H9 (cell line): ENCODE results near the gene ABCG8. TPM values are rescaled to one million over a fixed set of nuclear protein-coding genes. Genes with fewer than 3 reads are reported as not detected.
A peak's percentile ranks its signal among the peaks of the same experiment; 100 is the strongest.

Experiments
- DNase-seq: peaks from one replicate; pipeline ENCODE4 v3.0.0-alpha.2; 2017
- H2AFZ ChIP-seq: one replicate; pipeline ENCODE4 v1.6.1; 2013; ENCODE audit warnings: mild to moderate bottlenecking, low read length, control low read depth, moderate library complexity
- H2AK5ac ChIP-seq: 2 replicates; pipeline ENCODE4 v1.6.1; 2013; ENCODE audit warnings: low read length, control low read depth, mixed read lengths; ENCODE audit not compliant: insufficient read length
- H2BK120ac ChIP-seq: one replicate; pipeline ENCODE4 v1.6.1; 2013; ENCODE audit warnings: low read depth, mild to moderate bottlenecking, low read length, control low read depth, inconsistent platforms; ENCODE audit not compliant: poor library complexity, severe bottlenecking
- H2BK12ac ChIP-seq: 2 replicates; pipeline ENCODE4 v1.6.1; 2013; ENCODE audit warnings: low read length, control low read depth, mixed read lengths, low read depth; ENCODE audit not compliant: insufficient read length
- H2BK15ac ChIP-seq: 2 replicates; pipeline ENCODE4 v1.6.1; 2013; ENCODE audit warnings: low read depth, low read length, control low read depth
- H2BK20ac ChIP-seq: one replicate; pipeline ENCODE4 v1.6.1; 2013; ENCODE audit warnings: low read depth, mild to moderate bottlenecking, low read length, control low read depth, inconsistent platforms; ENCODE audit not compliant: poor library complexity, severe bottlenecking
- H2BK5ac ChIP-seq: 2 replicates; pipeline ENCODE4 v1.6.1; 2013; ENCODE audit warnings: low read length, control low read depth, mixed read lengths; ENCODE audit not compliant: insufficient read length
- H3K14ac ChIP-seq: 2 replicates; pipeline ENCODE4 v1.6.1; 2013; ENCODE audit warnings: low read length, control low read depth; ENCODE audit not compliant: insufficient read depth
- H3K18ac ChIP-seq: 2 replicates; pipeline ENCODE4 v1.6.1; 2013; ENCODE audit warnings: low read depth, mild to moderate bottlenecking, mixed read lengths, low read length, control low read depth; ENCODE audit not compliant: insufficient read length
- H3K23ac ChIP-seq: 2 replicates; pipeline ENCODE4 v1.6.1; 2013; ENCODE audit warnings: low read length, control low read depth, mixed read lengths, low read depth; ENCODE audit not compliant: insufficient read length
- H3K23me2 ChIP-seq: 2 replicates; pipeline ENCODE4 v1.6.1; 2013; ENCODE audit warnings: low read depth, mild to moderate bottlenecking, mixed read lengths, low read length, control low read depth; ENCODE audit not compliant: insufficient read length, poor library complexity, severe bottlenecking
- H3K27ac ChIP-seq: 2 replicates; pipeline ENCODE4 v1.5.1; 2013; ENCODE audit warnings: low read length, control low read depth, mixed read lengths, low read depth; ENCODE audit not compliant: insufficient read length
- H3K27me3 ChIP-seq: 2 replicates; pipeline ENCODE4 v1.6.1; 2013; ENCODE audit warnings: low read length, control low read depth, inconsistent platforms; ENCODE audit not compliant: insufficient read depth
- H3K4ac ChIP-seq: 2 replicates; pipeline ENCODE4 v1.6.1; 2013; ENCODE audit warnings: low read depth, mild to moderate bottlenecking, control low read depth, inconsistent platforms, low read length, moderate library complexity
- H3K4me1 ChIP-seq: 2 replicates; pipeline ENCODE4 v1.6.1; 2013; ENCODE audit warnings: low read length, control low read depth, inconsistent platforms; ENCODE audit not compliant: insufficient read depth
- H3K4me2 ChIP-seq: 2 replicates; pipeline ENCODE4 v1.6.1; 2013; ENCODE audit warnings: low read length, control low read depth, mixed read lengths; ENCODE audit not compliant: insufficient read length, insufficient read depth
- H3K56ac ChIP-seq: 2 replicates; pipeline ENCODE4 v1.6.1; 2013; ENCODE audit warnings: low read depth, mild to moderate bottlenecking, mixed read lengths, low read length, control low read depth; ENCODE audit not compliant: insufficient read length
- H3K79me1 ChIP-seq: 2 replicates; pipeline ENCODE4 v1.6.1; 2013; ENCODE audit warnings: low read depth, mild to moderate bottlenecking, moderate library complexity, low read length, control low read depth, inconsistent platforms; ENCODE audit not compliant: insufficient read depth, poor library complexity, severe bottlenecking
- H3K79me2 ChIP-seq: 2 replicates; pipeline ENCODE4 v1.6.1; 2013; ENCODE audit warnings: low read length, control low read depth, inconsistent platforms; ENCODE audit not compliant: insufficient read depth
- H3K9ac ChIP-seq: 2 replicates; pipeline ENCODE4 v1.6.1; 2013; ENCODE audit warnings: low read length, control low read depth, mixed read lengths; ENCODE audit not compliant: insufficient read length; ENCODE audit errors: extremely low read depth
- H3K9me3 ChIP-seq: one replicate; pipeline ENCODE4 v1.6.1; 2013; ENCODE audit warnings: low read depth, low read length, inconsistent platforms; ENCODE audit not compliant: control insufficient read depth
- H3T11ph ChIP-seq: one replicate; pipeline ENCODE4 v1.6.1; 2013; ENCODE audit warnings: mild to moderate bottlenecking, low read length, control low read depth, inconsistent platforms
- H4K20me1 ChIP-seq: one replicate; pipeline ENCODE4 v1.6.1; 2013; ENCODE audit not compliant: control insufficient read depth, insufficient read length, insufficient read depth
- H4K5ac ChIP-seq: 2 replicates; pipeline ENCODE4 v1.6.1; 2013; ENCODE audit warnings: low read depth, mild to moderate bottlenecking, mixed read lengths, low read length, control low read depth; ENCODE audit not compliant: insufficient read length
- H4K8ac ChIP-seq: replicated peaks from 2 replicates; pipeline ENCODE4 v1.6.1; 2013; ENCODE audit warnings: low read length, control low read depth, mixed read lengths, low read depth; ENCODE audit not compliant: insufficient read length
- H4K91ac ChIP-seq: 2 replicates; pipeline ENCODE4 v1.6.1; 2013; ENCODE audit warnings: low read depth, mild to moderate bottlenecking, moderate library complexity, mixed read lengths, low read length, control low read depth; ENCODE audit not compliant: insufficient read length
- H3K27ac Mint-ChIP-seq, 3 experiments: 2 replicates in 2 of 3; 3 replicates in 1 of 3; pipeline ENCODE4 v1.8.0; 2020 to 2021; ENCODE audit warnings: mixed read lengths in 3 of 3, mild to moderate bottlenecking in 1 of 3, moderate library complexity in 1 of 3
- H3K27me3 Mint-ChIP-seq: 2 replicates; pipeline ENCODE4 v1.8.0; 2021; ENCODE audit warnings: low read depth, mild to moderate bottlenecking, moderate library complexity, mixed read lengths
- H3K36me3 Mint-ChIP-seq, 3 experiments: 2 replicates in 2 of 3; 3 replicates in 1 of 3; pipeline ENCODE4 v1.8.0; 2020 to 2021; ENCODE audit warnings: low read depth in 3 of 3, mixed read lengths in 3 of 3; ENCODE audit not compliant: insufficient read depth in 1 of 3
- H3K4me1 Mint-ChIP-seq, 2 experiments: 2 replicates each; pipeline ENCODE4 v1.8.0; 2020; ENCODE audit warnings: mixed read lengths in 2 of 2
- H3K4me3 Mint-ChIP-seq, 2 experiments: 2 replicates in 1 of 2; 3 replicates in 1 of 2; pipeline ENCODE4 v1.8.0; 2020 to 2021; ENCODE audit warnings: mild to moderate bottlenecking in 2 of 2, mixed read lengths in 2 of 2, moderate library complexity in 1 of 2
- H3K9me3 Mint-ChIP-seq, 2 experiments: 2 replicates in 1 of 2; 3 replicates in 1 of 2; pipeline ENCODE4 v1.8.0; 2020; ENCODE audit warnings: mild to moderate bottlenecking in 2 of 2, mixed read lengths in 2 of 2, moderate library complexity in 1 of 2
- CTCF ChIP-seq: fragments of 200-600 bp; sonication (generic); conservative IDR thresholded peaks from 3 replicates; pipeline ENCODE4 v1.8.0; 2021; ENCODE audit warnings: antibody characterized with exemption, mild to moderate bottlenecking
- WGBS: extraction: QIAGEN DNeasy Blood & Tissue Kit; methylation state at CpG from one replicate; pipeline ENCODE4 v1.1.7; 2013; ENCODE audit warnings: missing lambda C conversion rate, low lambda C conversion rate, mixed read lengths; ENCODE audit not compliant: insufficient read length; ENCODE audit errors: extremely low coverage; 5-methylcytosine and 5-hydroxymethylcytosine counted together
- total RNA-seq: library from RNA; stranded (reverse); gene quantifications from 2 replicates; pipeline ENCODE4 v1.2.1, GENCODE V29; 2021

The ABCG8 gene
- total RNA-seq, 1 experiment from 2014 or later = not detected

GRCh38 chr2:43812947-43813346 lies 25.8 kb upstream of the ABCG8 start:
- no peaks in the 10 kb centered on the region for H3K4me1 ChIP-seq
- H3K56ac ChIP-seq = no peak overlapping the region
- no peak overlapping the region for H2BK12ac ChIP-seq
- no peaks in the 10 kb centered on the region for H3K79me2 ChIP-seq
- no peaks in the 10 kb centered on the region for H3K27me3 Mint-ChIP-seq
- no peak overlapping the region for H3K18ac ChIP-seq
- no peak overlapping the region for H2BK5ac ChIP-seq
- H2BK120ac ChIP-seq = no peak overlapping the region
- H3K27ac ChIP-seq = no peak overlapping the region
- no peak overlapping the region for H2AK5ac ChIP-seq
- no peaks in the 10 kb centered on the region for H3K27me3 ChIP-seq
- H3K4ac ChIP-seq = no peak overlapping the region
- no peak overlapping the region for H4K8ac ChIP-seq
- H2AFZ ChIP-seq = no peak overlapping the region
- no peak overlapping the region for H3K4me3 Mint-ChIP-seq
- H2BK15ac ChIP-seq = no peak overlapping the region
- H3K9ac ChIP-seq = no peak overlapping the region
- no CpG with 5 or more reads among the region's 2 CpGs for WGBS
- no peak overlapping the region for H4K91ac ChIP-seq
- H3K14ac ChIP-seq = no peak overlapping the region
- no peak for DNase-seq
- H3T11ph ChIP-seq = no peak overlapping the region
- H3K4me2 ChIP-seq = no peak overlapping the region
- H3K36me3 Mint-ChIP-seq = no peaks in the 10 kb centered on the region; a peak in 1 of 7 replicates
- H3K79me1 ChIP-seq = no peaks in the 10 kb centered on the region
- no peaks in the 10 kb centered on the region for H3K9me3 ChIP-seq
- H3K27ac Mint-ChIP-seq = 0 out of 7 replicates have a peak overlapping the region, but pooled peaks of 1 of the 3 experiments have one; percentile 27
- H4K5ac ChIP-seq = no peak overlapping the region
- no peaks in the 10 kb centered on the region for H4K20me1 ChIP-seq
- H3K9me3 Mint-ChIP-seq = no peaks in the 10 kb centered on the region
- no peaks in the 10 kb centered on the region for H3K4me1 Mint-ChIP-seq
- H3K23me2 ChIP-seq = no peaks in the 10 kb centered on the region
- H2BK20ac ChIP-seq = no peak overlapping the region
- no peak overlapping the region for H3K23ac ChIP-seq
- no peak for TF ChIP-seq CTCF
